Measurements from ENCODE around the gene UGT1A8.

Gene UGT1A8

GRCh38 chr2:233801357-233802131 lies 184.1 kb downstream of the UGT1A8 start:
- DNase-seq (ENCODE audit: low read depth): peak; percentile 22

- no peak for DNase-seq (ENCODE audit: low read depth)
These were observed 184.8 kb downstream of the UGT1A8 start for GRCh38 chr2:233802132-233802815.

GRCh38 chr2:233803292-233803911 lies 186.0 kb downstream of the UGT1A8 start:
- DNase-seq (ENCODE audit: low read depth): no peak

- no peak for DNase-seq (ENCODE audit: low read depth)
These were observed 186.6 kb downstream of the UGT1A8 start for GRCh38 chr2:233803994-233804393.

GRCh38 chr2:233807215-233807865 lies 189.9 kb downstream of the UGT1A8 start:
- peak; percentile 3 for DNase-seq (ENCODE audit: low read depth)

GRCh38 chr2:233807966-233808935 lies 190.8 kb downstream of the UGT1A8 start:
- no peak for DNase-seq (ENCODE audit: low read depth)

- DNase-seq (ENCODE audit: low read depth): no peak
These were observed 193.0 kb downstream of the UGT1A8 start for GRCh38 chr2:233810385-233810784.

GRCh38 chr2:233811087-233811486 lies 193.7 kb downstream of the UGT1A8 start:
- DNase-seq (ENCODE audit: low read depth): no peak

- no peak for DNase-seq (ENCODE audit: low read depth)
These were observed 194.3 kb downstream of the UGT1A8 start for GRCh38 chr2:233811732-233812131.

GRCh38 chr2:233813236-233814055 lies 196.0 kb downstream of the UGT1A8 start:
- DNase-seq (ENCODE audit: low read depth): no peak

- DNase-seq (ENCODE audit: low read depth): peak; percentile 22
These were observed 196.8 kb downstream of the UGT1A8 start for GRCh38 chr2:233814056-233814835.

GRCh38 chr2:233815861-233816260 lies 198.4 kb downstream of the UGT1A8 start:
- DNase-seq (ENCODE audit: low read depth): no peak

- no peak for DNase-seq (ENCODE audit: low read depth)
These were observed 198.9 kb downstream of the UGT1A8 start for GRCh38 chr2:233816334-233816733.

- DNase-seq (ENCODE audit: low read depth): no peak
These were observed 199.3 kb downstream of the UGT1A8 start for GRCh38 chr2:233816771-233817170.

GRCh38 chr2:233817361-233817911 lies 200.0 kb downstream of the UGT1A8 start:
- peak; percentile 37 for DNase-seq (ENCODE audit: low read depth)

GRCh38 chr2:233817995-233818638 lies 200.7 kb downstream of the UGT1A8 start:
- no peak for DNase-seq (ENCODE audit: low read depth)

GRCh38 chr2:233818639-233819621 lies 201.5 kb downstream of the UGT1A8 start:
- DNase-seq (ENCODE audit: low read depth): no peak

Data from iris pigment epithelial cell (primary cell).